Hematopoietic multipotent progenitor cell treated with erythropoietin and hydrocortisone succinate and interleukin-3 and kit ligand, for 15 days (in vitro differentiated cells): Measurements from ENCODE around the gene PPP1R13B.
"Not testable (repeated sequence)": the region's sequence is repeated elsewhere in the genome, so short reads cannot be mapped to it uniquely, and the experiment has no call there.

Source experiments
- DNase-seq: peaks from one replicate; pipeline ENCODE4 v3.0.0-alpha.2; 2015; ENCODE audit warnings: low spot score

PPP1R13B gene

GRCh38 chr14:103697603-103698379 is 149.6 kb downstream of the PPP1R13B start:
- no peak for DNase-seq

- no peak for DNase-seq
Observed at GRCh38 chr14:103697206-103697602, 150.2 kb downstream of the PPP1R13B start.

- DNase-seq, result no peak
Observed at GRCh38 chr14:103696466-103697071, 150.8 kb downstream of the PPP1R13B start.

DNA sequence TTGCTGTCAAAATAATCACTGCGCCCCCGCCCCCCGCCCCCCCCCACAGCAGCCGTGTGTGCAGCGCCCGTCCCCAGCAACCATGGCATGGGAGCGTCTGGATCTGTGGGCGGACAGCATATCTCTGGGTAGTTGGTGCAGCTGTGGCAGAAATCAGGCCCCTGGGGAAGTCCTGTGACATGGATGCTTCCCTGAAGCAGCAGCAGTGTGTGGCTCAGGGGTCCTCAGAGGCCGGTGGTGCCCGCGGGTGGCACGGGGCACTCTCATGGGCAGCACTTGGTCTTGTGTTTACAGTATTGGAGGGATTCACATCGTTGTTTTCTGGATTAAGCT is 151.3 kb downstream of the PPP1R13B start:
- DNase-seq, result no peak

DNA sequence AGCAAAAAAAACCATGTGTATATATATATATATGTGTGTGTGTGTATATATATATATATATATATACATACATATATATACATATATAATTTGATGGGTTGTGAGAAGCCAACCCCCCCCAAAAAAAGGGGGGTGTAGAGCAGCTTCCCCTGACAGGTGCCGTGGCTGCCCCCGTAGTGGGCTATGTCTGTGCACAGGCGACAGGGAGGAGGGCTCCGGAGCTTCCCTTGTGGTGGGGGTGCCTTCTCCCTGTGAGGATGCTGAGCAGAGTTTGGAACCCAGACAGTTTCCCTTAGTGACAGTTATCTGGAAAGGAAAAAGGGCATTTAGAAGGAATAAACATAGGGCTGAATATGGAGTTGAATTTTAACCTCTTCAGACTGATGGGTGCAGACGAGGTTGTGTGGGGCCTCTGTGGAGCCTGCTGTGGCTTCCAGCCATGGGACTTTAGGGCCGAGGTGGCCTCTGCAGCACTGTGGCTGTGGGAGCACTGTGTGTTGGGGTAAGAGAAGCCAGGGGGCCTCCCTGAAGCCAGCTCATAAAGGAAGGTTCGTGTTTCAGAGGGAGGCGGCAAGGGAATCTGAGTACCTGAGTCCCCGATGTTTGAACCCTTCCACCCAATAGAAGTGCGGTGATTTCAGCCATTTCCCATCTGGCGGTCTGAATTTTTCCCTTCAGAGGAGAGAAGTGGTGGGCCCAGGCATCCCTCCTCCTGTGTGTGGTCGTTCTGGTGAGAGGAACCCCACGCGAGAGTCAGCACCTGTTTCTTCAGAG is 151.9 kb downstream of the PPP1R13B start:
- no peak for DNase-seq

DNA sequence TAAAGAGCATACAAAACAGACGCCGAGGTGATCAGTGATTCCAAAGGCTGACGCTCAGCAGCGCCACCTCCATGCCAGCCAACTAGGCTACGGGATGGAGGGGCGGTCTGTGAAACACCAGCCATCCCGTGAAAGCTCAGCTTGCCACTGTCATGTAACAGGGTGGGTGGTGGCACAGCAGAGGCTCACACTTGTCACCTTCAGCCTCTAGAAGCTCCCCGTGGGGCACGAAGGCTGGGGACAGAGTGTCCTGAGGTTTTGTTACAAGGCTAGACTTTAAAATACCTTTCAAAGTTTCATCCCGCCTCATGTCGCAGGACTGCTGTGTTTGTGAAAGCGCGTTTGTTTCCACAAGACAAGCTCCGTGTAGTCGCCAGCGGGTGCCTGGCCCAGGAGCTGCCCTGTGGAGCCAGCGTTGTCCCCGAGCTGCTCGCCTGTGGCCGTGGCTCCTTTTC is 152.8 kb downstream of the PPP1R13B start:
- DNase-seq, result no peak

GRCh38 chr14:103693515-103693914 is 153.9 kb downstream of the PPP1R13B start:
- no peak for DNase-seq

GRCh38 chr14:103692871-103693270 is 154.5 kb downstream of the PPP1R13B start:
- DNase-seq, result no peak

GRCh38 chr14:103692159-103692558 is 155.2 kb downstream of the PPP1R13B start:
- no peak for DNase-seq

DNA sequence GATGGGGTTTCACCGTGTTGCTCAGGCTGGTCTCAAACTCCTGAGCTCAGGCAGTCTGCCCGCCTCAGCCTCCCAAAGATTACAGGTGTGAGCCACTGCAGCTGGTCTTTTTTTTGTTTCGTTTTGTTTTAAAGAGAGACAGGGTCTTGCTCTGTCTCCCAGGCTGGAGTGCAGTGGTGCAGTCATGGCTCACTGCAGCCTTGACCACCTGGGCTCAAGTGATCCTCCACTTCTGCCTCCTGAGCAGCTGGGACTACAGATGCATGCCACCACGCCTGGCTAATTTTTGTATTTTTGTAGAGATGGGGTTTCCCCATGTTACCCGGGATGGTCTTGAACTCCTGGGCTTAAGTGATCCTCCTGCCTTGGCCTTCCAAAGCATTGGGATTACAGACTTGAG is 155.7 kb downstream of the PPP1R13B start:
- not testable (repeated sequence) for DNase-seq

GRCh38 chr14:103690332-103690731 is 157.0 kb downstream of the PPP1R13B start:
- DNase-seq, result no peak

- DNase-seq, result no peak
Observed at GRCh38 chr14:103688906-103689902, 158.2 kb downstream of the PPP1R13B start.

DNA sequence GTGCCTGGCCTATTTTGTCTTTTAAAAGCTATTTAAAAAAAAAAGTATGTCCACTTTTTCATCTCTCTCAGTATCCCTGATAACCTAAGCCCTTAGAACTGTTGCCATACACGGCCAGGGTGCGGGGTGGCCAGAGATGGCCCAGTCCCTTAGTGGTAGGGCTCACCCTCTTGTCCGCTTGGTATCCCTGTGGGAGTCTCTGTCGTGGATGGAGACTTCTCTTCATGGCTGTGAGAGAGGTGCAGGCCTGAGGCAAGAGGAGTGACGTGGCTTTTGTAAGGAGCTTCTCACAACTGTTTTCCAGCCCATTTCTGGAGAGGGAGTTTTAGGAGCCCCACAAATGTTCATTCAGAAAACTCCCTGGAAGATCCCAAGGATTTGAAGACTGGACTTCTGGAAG is 158.9 kb downstream of the PPP1R13B start:
- DNase-seq, result no peak

- no peak for DNase-seq
Observed at GRCh38 chr14:103687712-103688111, 159.7 kb downstream of the PPP1R13B start.

- no peak for DNase-seq
Observed at GRCh38 chr14:103686831-103687485, 160.4 kb downstream of the PPP1R13B start.

DNA sequence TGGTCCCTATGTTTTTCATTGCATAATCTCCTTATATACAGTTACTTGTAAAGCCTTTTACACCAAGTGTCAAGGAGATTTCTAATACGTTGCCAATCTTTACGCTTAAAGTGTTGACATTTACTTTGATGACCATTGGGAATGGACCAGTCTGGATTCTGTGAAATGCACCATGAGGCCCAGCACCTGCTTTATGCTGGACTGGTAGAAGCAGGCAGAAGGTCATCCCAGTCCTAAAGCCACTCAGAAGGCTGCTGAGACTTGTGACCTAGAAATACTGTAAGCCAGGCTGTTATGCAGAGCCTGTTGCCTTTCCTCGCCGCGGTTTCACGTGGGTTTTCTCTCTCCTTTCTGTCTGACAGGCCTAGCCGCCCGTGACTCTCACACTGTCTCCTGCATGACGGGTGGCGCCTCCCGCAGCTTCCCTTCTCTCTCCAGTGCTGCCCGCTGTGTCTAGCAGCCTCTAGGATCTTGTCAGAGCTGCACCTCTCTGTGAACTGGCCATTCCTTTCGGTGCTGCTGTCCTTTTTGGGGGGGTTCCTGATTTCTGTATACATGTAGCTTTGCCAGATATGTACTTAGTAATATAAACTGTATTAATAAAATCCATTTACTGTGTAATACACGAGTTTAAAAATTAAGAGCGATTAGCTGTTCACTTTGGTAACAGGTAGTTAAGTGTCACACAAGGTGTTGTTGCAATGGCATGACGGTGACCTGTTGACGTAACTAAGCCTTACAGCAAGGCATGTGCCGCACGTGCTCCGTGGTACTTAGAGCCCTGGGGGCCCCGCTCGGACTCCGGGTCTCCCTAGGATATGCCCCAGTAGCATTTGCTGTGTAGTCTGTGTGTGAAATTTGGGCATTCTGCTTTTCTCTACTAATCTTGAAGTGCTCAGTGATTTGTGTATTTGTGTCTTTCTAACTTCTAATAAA is 161.8 kb downstream of the PPP1R13B start:
- no peak for DNase-seq

DNA sequence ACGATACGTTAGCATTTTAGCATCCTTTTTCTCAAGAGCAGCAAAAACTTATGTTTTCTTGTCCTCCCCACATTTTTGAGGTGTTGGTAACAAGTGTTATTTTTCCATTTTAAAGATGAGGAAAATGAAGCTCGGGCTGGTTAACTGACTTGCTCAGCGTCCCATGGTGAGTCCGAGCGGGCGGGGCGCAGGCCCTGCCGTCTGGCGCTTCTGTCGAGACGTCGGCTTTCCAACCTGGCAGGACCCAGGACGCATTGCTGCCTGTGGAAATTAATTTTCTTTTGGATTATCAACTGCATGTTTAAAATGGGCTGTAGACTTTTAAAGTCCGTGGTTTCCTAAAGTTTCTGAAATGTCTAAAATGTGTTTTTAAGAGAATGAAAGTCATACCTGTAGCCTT is 162.5 kb downstream of the PPP1R13B start:
- DNase-seq, result no peak

- no peak for DNase-seq
Observed at GRCh38 chr14:103684471-103684870, 162.9 kb downstream of the PPP1R13B start.
